Amygdala (tissue), 56 donors: ENCODE measurements around the gene KCNG2.
A peak's percentile ranks its signal among the peaks of the same experiment; 100 is the strongest.

Source experiments
- DNase-seq, 56 donors: peaks; one replicate each; lab custom pipeline; 2025; lab: John Stamatoyannopoulos, UW

Gene KCNG2

GRCh38 chr18:79878741-79879378, 81.1 kb downstream of the KCNG2 start:
- no peak for DNase-seq

- DNase-seq = no peak
These were observed 81.8 kb downstream of the KCNG2 start for GRCh38 chr18:79879566-79879965.

GRCh38 chr18:79881695-79882094, 84.0 kb downstream of the KCNG2 start:
- peak in 9 of 56 donors; percentile 16 to 60 (median 39) for DNase-seq

GRCh38 chr18:79882522-79883241, 84.9 kb downstream of the KCNG2 start:
- DNase-seq = no peak

- DNase-seq = no peak
These were observed 85.9 kb downstream of the KCNG2 start for GRCh38 chr18:79883461-79884293.

- DNase-seq = no peak
These were observed 86.7 kb downstream of the KCNG2 start for GRCh38 chr18:79884294-79884962.

- no peak for DNase-seq
These were observed 87.4 kb downstream of the KCNG2 start for GRCh38 chr18:79884963-79885728.

- DNase-seq = no peak
These were observed 89.7 kb downstream of the KCNG2 start for GRCh38 chr18:79887181-79888000.

- no peak for DNase-seq
These were observed 90.3 kb downstream of the KCNG2 start for GRCh38 chr18:79888016-79888415.

- DNase-seq = no peak
These were observed 91.8 kb downstream of the KCNG2 start for GRCh38 chr18:79889569-79889968.

- no peak for DNase-seq
These were observed 92.9 kb downstream of the KCNG2 start for GRCh38 chr18:79890674-79891073.

GRCh38 chr18:79896738-79897137, 99.0 kb downstream of the KCNG2 start:
- DNase-seq = no peak

- DNase-seq = no peak
These were observed 100.3 kb downstream of the KCNG2 start for GRCh38 chr18:79897940-79898625.

- DNase-seq = no peak
These were observed 101.3 kb downstream of the KCNG2 start for GRCh38 chr18:79898952-79899608.

GRCh38 chr18:79899609-79900445, 102.1 kb downstream of the KCNG2 start:
- no peak for DNase-seq

- DNase-seq = no peak
These were observed 103.2 kb downstream of the KCNG2 start for GRCh38 chr18:79900610-79901570.
